ENCODE measurements around the gene VNN1.

Gene VNN1

GRCh38 chr6:132731086-132731485 lies 17.2 kb upstream of the VNN1 start:
- H3K79me1 ChIP-seq (ENCODE audit: low read length): no peaks in the 10 kb centered on the region
- H2BK5ac ChIP-seq (ENCODE audit: low read length): no peak overlapping the region
- H4K5ac ChIP-seq (ENCODE audit: low read length): no peak overlapping the region
- no peak overlapping the region for H3K4me3 ChIP-seq (ENCODE audit: low read length)
- H3K9ac ChIP-seq (ENCODE audit: low read length): no peak overlapping the region
- DNase-seq: no peak
- H2BK15ac ChIP-seq (replicated peaks; ENCODE audit: low read depth): no peak overlapping the region
- no peak overlapping the region for H4K8ac ChIP-seq (ENCODE audit: low read depth, low read length)
- no CpG with 5 or more reads among the region's 2 CpGs for WGBS (ENCODE audit: extremely low coverage, insufficient coverage, low lambda C conversion rate)
- no peak overlapping the region for H3K4ac ChIP-seq (ENCODE audit: low read depth, low read length)
- no peak overlapping the region for H3K4me2 ChIP-seq (ENCODE audit: low read length)
- H3K27me3 ChIP-seq (ENCODE audit: insufficient read depth, low read length, poor library complexity): no peaks in the 10 kb centered on the region
- no peak overlapping the region for H3K56ac ChIP-seq (ENCODE audit: low read length)
- H2BK120ac ChIP-seq (ENCODE audit: low read depth, low read length): no peak overlapping the region
- no peak overlapping the region for H3K18ac ChIP-seq (ENCODE audit: low read length)
- no peaks in the 10 kb centered on the region for H3K36me3 ChIP-seq (ENCODE audit: control insufficient read depth, insufficient read depth, low read length)
- no peak overlapping the region for H3K27ac ChIP-seq (ENCODE audit: low read depth, low read length)
- H3K79me2 ChIP-seq (ENCODE audit: control insufficient read depth, insufficient read depth, low read length): no peaks in the 10 kb centered on the region
- H3K4me1 ChIP-seq (ENCODE audit: control insufficient read depth, low read depth, low read length): no peaks in the 10 kb centered on the region
- no peak overlapping the region for H2AK5ac ChIP-seq (ENCODE audit: low read length)
- H3K23ac ChIP-seq (ENCODE audit: low read length): no peak overlapping the region

- Histone ChIP-seq H3K79me2 (ENCODE audit: control insufficient read depth, insufficient read depth, low read length) (no peaks in the 10 kb centered on the region), H4K8ac (ENCODE audit: low read depth, low read length) (no peak overlapping the region), H3K4me3 (ENCODE audit: low read length) (no peak overlapping the region), H2AK5ac (ENCODE audit: low read length) (no peak overlapping the region), H2BK5ac (ENCODE audit: low read length) (no peak overlapping the region), H2BK15ac (replicated peaks; ENCODE audit: low read depth) (no peak overlapping the region), H2BK120ac (ENCODE audit: low read depth, low read length) (no peak overlapping the region), H3K9ac (ENCODE audit: low read length) (no peak overlapping the region), H3K18ac (ENCODE audit: low read length) (no peak overlapping the region), H3K56ac (ENCODE audit: low read length) (no peak overlapping the region), H3K4me2 (ENCODE audit: low read length) (no peak overlapping the region), H3K23ac (ENCODE audit: low read length) (no peak overlapping the region), H3K27me3 (ENCODE audit: insufficient read depth, low read length, poor library complexity) (no peaks in the 10 kb centered on the region), H3K4ac (ENCODE audit: low read depth, low read length) (no peak overlapping the region), H3K27ac (ENCODE audit: low read depth, low read length) (no peak overlapping the region), H3K4me1 (ENCODE audit: control insufficient read depth, low read depth, low read length) (no peaks in the 10 kb centered on the region), H4K5ac (ENCODE audit: low read length) (no peak overlapping the region), H3K79me1 (ENCODE audit: low read length) (no peaks in the 10 kb centered on the region), H3K36me3 (ENCODE audit: control insufficient read depth, insufficient read depth, low read length) (no peaks in the 10 kb centered on the region)
- no CpG with 5 or more reads among the region's 3 CpGs for WGBS (ENCODE audit: extremely low coverage, insufficient coverage, low lambda C conversion rate)
- no peak for DNase-seq
These were observed 16.7 kb upstream of the VNN1 start for GRCh38 chr6:132730560-132730959.

- no peak overlapping the region for H2BK15ac ChIP-seq (replicated peaks; ENCODE audit: low read depth)
- no peaks in the 10 kb centered on the region for H3K79me1 ChIP-seq (ENCODE audit: low read length)
- no peak overlapping the region for H3K23ac ChIP-seq (ENCODE audit: low read length)
- no peaks in the 10 kb centered on the region for H3K27me3 ChIP-seq (ENCODE audit: insufficient read depth, low read length, poor library complexity)
- no peak overlapping the region for H3K4me2 ChIP-seq (ENCODE audit: low read length)
- no peak overlapping the region for H4K5ac ChIP-seq (ENCODE audit: low read length)
- no peak overlapping the region for H2BK120ac ChIP-seq (ENCODE audit: low read depth, low read length)
- no peak overlapping the region for H3K4me3 ChIP-seq (ENCODE audit: low read length)
- H3K9ac ChIP-seq (ENCODE audit: low read length): no peak overlapping the region
- no CpG with 5 or more reads among the region's 4 CpGs for WGBS (ENCODE audit: extremely low coverage, insufficient coverage, low lambda C conversion rate)
- H2AK5ac ChIP-seq (ENCODE audit: low read length): no peak overlapping the region
- no peak overlapping the region for H3K27ac ChIP-seq (ENCODE audit: low read depth, low read length)
- H4K8ac ChIP-seq (ENCODE audit: low read depth, low read length): no peak overlapping the region
- DNase-seq: peak; percentile 48
- H3K79me2 ChIP-seq (ENCODE audit: control insufficient read depth, insufficient read depth, low read length): no peaks in the 10 kb centered on the region
- no peak overlapping the region for H3K4ac ChIP-seq (ENCODE audit: low read depth, low read length)
- no peaks in the 10 kb centered on the region for H3K4me1 ChIP-seq (ENCODE audit: control insufficient read depth, low read depth, low read length)
- no peak overlapping the region for H2BK5ac ChIP-seq (ENCODE audit: low read length)
- H3K36me3 ChIP-seq (ENCODE audit: control insufficient read depth, insufficient read depth, low read length): no peaks in the 10 kb centered on the region
- H3K56ac ChIP-seq (ENCODE audit: low read length): no peak overlapping the region
- H3K18ac ChIP-seq (ENCODE audit: low read length): no peak overlapping the region
These were observed 14.8 kb upstream of the VNN1 start for GRCh38 chr6:132728616-132729015.

GRCh38 chr6:132726608-132726975 lies 12.7 kb upstream of the VNN1 start:
- Histone ChIP-seq H3K79me1 (ENCODE audit: low read length) (no peaks in the 10 kb centered on the region), H3K27me3 (ENCODE audit: insufficient read depth, low read length, poor library complexity) (no peaks in the 10 kb centered on the region), H3K27ac (ENCODE audit: low read depth, low read length) (no peak overlapping the region), H3K4me2 (ENCODE audit: low read length) (no peak overlapping the region), H3K9ac (ENCODE audit: low read length) (no peak overlapping the region), H3K23ac (ENCODE audit: low read length) (no peak overlapping the region), H3K4me3 (ENCODE audit: low read length) (no peak overlapping the region), H3K4ac (ENCODE audit: low read depth, low read length) (no peak overlapping the region), H2BK5ac (ENCODE audit: low read length) (no peak overlapping the region), H3K18ac (ENCODE audit: low read length) (no peak overlapping the region), H3K36me3 (ENCODE audit: control insufficient read depth, insufficient read depth, low read length) (no peaks in the 10 kb centered on the region), H2AK5ac (ENCODE audit: low read length) (no peak overlapping the region), H2BK15ac (replicated peaks; ENCODE audit: low read depth) (no peak overlapping the region), H4K8ac (ENCODE audit: low read depth, low read length) (no peak overlapping the region), H3K4me1 (ENCODE audit: control insufficient read depth, low read depth, low read length) (no peaks in the 10 kb centered on the region), H3K79me2 (ENCODE audit: control insufficient read depth, insufficient read depth, low read length) (no peaks in the 10 kb centered on the region), H4K5ac (ENCODE audit: low read length) (no peak overlapping the region), H2BK120ac (ENCODE audit: low read depth, low read length) (no peak overlapping the region), H3K56ac (ENCODE audit: low read length) (no peak overlapping the region)
- WGBS (ENCODE audit: extremely low coverage, insufficient coverage, low lambda C conversion rate): no CpG with 5 or more reads among the region's 4 CpGs
- DNase-seq: no peak

GRCh38 chr6:132725947-132726607 lies 12.2 kb upstream of the VNN1 start:
- H2AK5ac ChIP-seq (ENCODE audit: low read length): no peak overlapping the region
- H3K4me1 ChIP-seq (ENCODE audit: control insufficient read depth, low read depth, low read length): no peaks in the 10 kb centered on the region
- H2BK120ac ChIP-seq (ENCODE audit: low read depth, low read length): no peak overlapping the region
- H2BK5ac ChIP-seq (ENCODE audit: low read length): no peak overlapping the region
- H3K27me3 ChIP-seq (ENCODE audit: insufficient read depth, low read length, poor library complexity): no peaks in the 10 kb centered on the region
- no peak overlapping the region for H3K27ac ChIP-seq (ENCODE audit: low read depth, low read length)
- H2BK15ac ChIP-seq (replicated peaks; ENCODE audit: low read depth): no peak overlapping the region
- no peak overlapping the region for H3K23ac ChIP-seq (ENCODE audit: low read length)
- no peak overlapping the region for H3K4me2 ChIP-seq (ENCODE audit: low read length)
- no CpG with 5 or more reads among the region's 6 CpGs for WGBS (ENCODE audit: extremely low coverage, insufficient coverage, low lambda C conversion rate)
- H3K4me3 ChIP-seq (ENCODE audit: low read length): no peak overlapping the region
- no peak overlapping the region for H4K5ac ChIP-seq (ENCODE audit: low read length)
- no peak overlapping the region for H3K18ac ChIP-seq (ENCODE audit: low read length)
- no peak overlapping the region for H4K8ac ChIP-seq (ENCODE audit: low read depth, low read length)
- no peaks in the 10 kb centered on the region for H3K79me1 ChIP-seq (ENCODE audit: low read length)
- H3K9ac ChIP-seq (ENCODE audit: low read length): no peak overlapping the region
- no peaks in the 10 kb centered on the region for H3K79me2 ChIP-seq (ENCODE audit: control insufficient read depth, insufficient read depth, low read length)
- no peaks in the 10 kb centered on the region for H3K36me3 ChIP-seq (ENCODE audit: control insufficient read depth, insufficient read depth, low read length)
- no peak for DNase-seq
- H3K56ac ChIP-seq (ENCODE audit: low read length): no peak overlapping the region
- H3K4ac ChIP-seq (ENCODE audit: low read depth, low read length): no peak overlapping the region

GRCh38 chr6:132725471-132725870 lies 11.6 kb upstream of the VNN1 start:
- no peak overlapping the region for H3K4ac ChIP-seq (ENCODE audit: low read depth, low read length)
- DNase-seq: no peak
- H3K4me2 ChIP-seq (ENCODE audit: low read length): no peak overlapping the region
- H3K36me3 ChIP-seq (ENCODE audit: control insufficient read depth, insufficient read depth, low read length): no peaks in the 10 kb centered on the region
- H2BK120ac ChIP-seq (ENCODE audit: low read depth, low read length): no peak overlapping the region
- H3K79me2 ChIP-seq (ENCODE audit: control insufficient read depth, insufficient read depth, low read length): no peaks in the 10 kb centered on the region
- H3K56ac ChIP-seq (ENCODE audit: low read length): no peak overlapping the region
- no peak overlapping the region for H3K18ac ChIP-seq (ENCODE audit: low read length)
- no peak overlapping the region for H4K5ac ChIP-seq (ENCODE audit: low read length)
- WGBS (ENCODE audit: extremely low coverage, insufficient coverage, low lambda C conversion rate): no CpG with 5 or more reads among the region's 6 CpGs
- H4K8ac ChIP-seq (ENCODE audit: low read depth, low read length): no peak overlapping the region
- H3K23ac ChIP-seq (ENCODE audit: low read length): no peak overlapping the region
- no peaks in the 10 kb centered on the region for H3K79me1 ChIP-seq (ENCODE audit: low read length)
- no peak overlapping the region for H3K27ac ChIP-seq (ENCODE audit: low read depth, low read length)
- no peaks in the 10 kb centered on the region for H3K4me1 ChIP-seq (ENCODE audit: control insufficient read depth, low read depth, low read length)
- no peaks in the 10 kb centered on the region for H3K27me3 ChIP-seq (ENCODE audit: insufficient read depth, low read length, poor library complexity)
- no peak overlapping the region for H2AK5ac ChIP-seq (ENCODE audit: low read length)
- no peak overlapping the region for H3K4me3 ChIP-seq (ENCODE audit: low read length)
- no peak overlapping the region for H2BK5ac ChIP-seq (ENCODE audit: low read length)
- H3K9ac ChIP-seq (ENCODE audit: low read length): no peak overlapping the region
- no peak overlapping the region for H2BK15ac ChIP-seq (replicated peaks; ENCODE audit: low read depth)

Data from mesendoderm (in vitro differentiated cells).